ENCODE results near the gene PRR5L. TPM values are rescaled to one million over a fixed set of nuclear protein-coding genes. Genes with fewer than 3 reads are reported as not detected.

Gene PRR5L, protein sequence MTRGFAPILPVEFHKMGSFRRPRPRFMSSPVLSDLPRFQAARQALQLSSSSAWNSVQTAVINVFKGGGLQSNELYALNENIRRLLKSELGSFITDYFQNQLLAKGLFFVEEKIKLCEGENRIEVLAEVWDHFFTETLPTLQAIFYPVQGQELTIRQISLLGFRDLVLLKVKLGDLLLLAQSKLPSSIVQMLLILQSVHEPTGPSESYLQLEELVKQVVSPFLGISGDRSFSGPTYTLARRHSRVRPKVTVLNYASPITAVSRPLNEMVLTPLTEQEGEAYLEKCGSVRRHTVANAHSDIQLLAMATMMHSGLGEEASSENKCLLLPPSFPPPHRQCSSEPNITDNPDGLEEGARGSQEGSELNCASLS
- 4.5 and 7.5 TPM in 2 replicates for total RNA-seq
- polyA plus RNA-seq: 0.99 and 3.1 TPM in 2 replicates

DNA sequence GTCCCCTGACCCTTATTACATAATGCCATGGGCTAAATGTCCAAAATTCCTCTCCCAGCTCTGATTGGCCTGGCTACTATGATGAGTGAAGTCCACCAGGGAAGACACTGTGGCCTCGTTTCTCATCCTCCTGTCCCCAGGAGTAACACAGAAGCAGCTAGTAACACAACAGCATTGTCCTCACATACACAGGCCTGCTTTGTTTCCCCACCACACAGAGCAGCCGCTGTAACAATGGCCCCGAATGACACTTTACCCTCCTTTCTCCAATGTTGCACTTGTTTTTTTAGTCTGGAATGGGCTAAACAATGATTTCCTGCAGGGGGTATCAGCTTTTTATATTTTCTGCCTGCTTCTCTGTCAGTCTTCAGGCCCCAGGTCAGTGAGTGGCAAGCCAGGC lies at the start of gene PRR5L:
Gene PRR5L (plus strand): TSS at position 363 of the 400 bp plus-strand sequence. CDS start 104,834 bp downstream, outside the sequence.
- no peak within 1 kb of the TSS for H3K27ac ChIP-seq
- WGBS (ENCODE audit: low lambda C conversion rate, missing lambda C conversion rate): 76% methylated on average over 3 of the region's 3 CpGs

DNA sequence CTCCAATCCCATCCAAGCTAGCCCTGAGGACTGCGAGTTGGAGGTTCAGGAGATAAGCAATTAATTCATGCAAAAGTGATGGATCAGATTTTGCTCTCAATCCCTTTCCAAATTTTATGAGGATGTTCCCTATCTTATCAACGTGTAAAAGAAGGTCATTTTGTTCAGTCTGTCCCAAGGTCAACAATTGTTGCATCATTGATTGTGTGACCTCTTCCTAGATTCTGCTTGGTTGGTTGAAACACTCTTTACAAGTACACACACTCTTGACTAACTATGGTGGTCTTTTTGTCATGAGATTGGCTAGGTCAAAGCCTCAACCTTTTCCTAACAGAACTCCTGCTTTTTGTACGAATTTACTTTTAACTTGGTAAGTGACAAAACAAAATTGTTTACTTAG lies 48.6 kb upstream of the PRR5L start:
- Histone ChIP-seq H2AFZ (no peak overlapping the region), H3K4me3 (no peak overlapping the region), H3K9me3 (ENCODE audit: low read depth) (no peaks in the 10 kb centered on the region), H3K79me2 (no peaks in the 10 kb centered on the region), H3K27ac (no peak overlapping the region), H3K4me2 (no peak overlapping the region), H4K20me1 (ENCODE audit: insufficient read depth, poor library complexity, severe bottlenecking) (no peaks in the 10 kb centered on the region), H3K27me3 (no peaks in the 10 kb centered on the region), H3K4me1 (ENCODE audit: insufficient read depth) (no peaks in the 10 kb centered on the region), H3K9me2 (replicated peaks; ENCODE audit: insufficient read depth) (no peaks in the 10 kb centered on the region), H3K36me3 (replicated peaks; ENCODE audit: insufficient read depth, low read depth) (no peaks in the 10 kb centered on the region)
- DNase-seq (ENCODE audit: low spot score): no peak
- 64% methylated on average over 3 of the region's 3 CpGs for WGBS (ENCODE audit: low lambda C conversion rate, missing lambda C conversion rate)
- TF ChIP-seq EZH2phosphoT487 (IDR thresholded peaks at IDR 0.05; ENCODE audit: low read depth, severe bottlenecking, unreplicated experiment): no peak
- TF ChIP-seq EZH2 (IDR thresholded peaks at IDR 0.05; ENCODE audit: borderline replicate concordance): no peak
- TF ChIP-seq, protein P1, sequence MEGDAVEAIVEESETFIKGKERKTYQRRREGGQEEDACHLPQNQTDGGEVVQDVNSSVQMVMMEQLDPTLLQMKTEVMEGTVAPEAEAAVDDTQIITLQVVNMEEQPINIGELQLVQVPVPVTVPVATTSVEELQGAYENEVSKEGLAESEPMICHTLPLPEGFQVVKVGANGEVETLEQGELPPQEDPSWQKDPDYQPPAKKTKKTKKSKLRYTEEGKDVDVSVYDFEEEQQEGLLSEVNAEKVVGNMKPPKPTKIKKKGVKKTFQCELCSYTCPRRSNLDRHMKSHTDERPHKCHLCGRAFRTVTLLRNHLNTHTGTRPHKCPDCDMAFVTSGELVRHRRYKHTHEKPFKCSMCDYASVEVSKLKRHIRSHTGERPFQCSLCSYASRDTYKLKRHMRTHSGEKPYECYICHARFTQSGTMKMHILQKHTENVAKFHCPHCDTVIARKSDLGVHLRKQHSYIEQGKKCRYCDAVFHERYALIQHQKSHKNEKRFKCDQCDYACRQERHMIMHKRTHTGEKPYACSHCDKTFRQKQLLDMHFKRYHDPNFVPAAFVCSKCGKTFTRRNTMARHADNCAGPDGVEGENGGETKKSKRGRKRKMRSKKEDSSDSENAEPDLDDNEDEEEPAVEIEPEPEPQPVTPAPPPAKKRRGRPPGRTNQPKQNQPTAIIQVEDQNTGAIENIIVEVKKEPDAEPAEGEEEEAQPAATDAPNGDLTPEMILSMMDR (IDR thresholded peaks at IDR 0.05; ENCODE audit: poor library complexity): no peak

More for the DNA sequence above, at the start of gene PRR5L:
- Histone ChIP-seq H3K4me1 (ENCODE audit: insufficient read depth) (no peaks in the 10 kb centered on the region), H3K9me2 (replicated peaks; ENCODE audit: insufficient read depth) (no peaks in the 10 kb centered on the region), H3K27me3 (no peaks in the 10 kb centered on the region), H3K4me2 (no peak within 1 kb of the TSS), H4K20me1 (ENCODE audit: insufficient read depth, poor library complexity, severe bottlenecking) (no peaks in the 10 kb centered on the region), H3K4me3 (no peak within 1 kb of the TSS), H3K36me3 (replicated peaks; ENCODE audit: insufficient read depth, low read depth) (no peaks in the 10 kb centered on the region), H3K79me2 (no peaks in the 10 kb centered on the region), H3K9me3 (ENCODE audit: low read depth) (no peaks in the 10 kb centered on the region), H2AFZ (no peak within 1 kb of the TSS)
- no peak for DNase-seq (ENCODE audit: low spot score)
- TF ChIP-seq EZH2phosphoT487 (IDR thresholded peaks at IDR 0.05; ENCODE audit: low read depth, severe bottlenecking, unreplicated experiment) (no peak), EZH2 (IDR thresholded peaks at IDR 0.05; ENCODE audit: borderline replicate concordance) (no peak)
- TF ChIP-seq, protein P1 (IDR thresholded peaks at IDR 0.05; ENCODE audit: poor library complexity): no peak

DNA sequence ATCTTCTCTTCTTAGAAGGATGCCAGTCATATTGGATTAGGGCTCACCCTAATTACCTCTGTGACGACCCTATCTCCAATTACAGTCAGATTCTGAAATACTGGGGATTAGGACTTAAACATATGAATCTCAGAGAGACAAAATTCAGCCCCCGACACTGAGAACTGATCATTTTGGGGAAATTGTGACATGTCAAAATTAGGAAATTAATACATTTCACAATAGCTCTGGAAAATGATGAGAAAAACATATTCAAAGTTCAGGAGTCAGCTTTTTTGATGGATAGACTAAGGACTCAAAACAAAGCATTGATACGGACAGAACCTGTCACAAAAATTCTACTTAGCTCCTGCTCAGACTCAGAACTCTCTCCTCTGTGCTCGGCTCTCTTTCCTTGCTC lies 47.7 kb upstream of the PRR5L start:
- Histone ChIP-seq H3K36me3 (replicated peaks; ENCODE audit: insufficient read depth, low read depth) (no peaks in the 10 kb centered on the region), H3K9me2 (replicated peaks; ENCODE audit: insufficient read depth) (no peaks in the 10 kb centered on the region), H3K79me2 (no peaks in the 10 kb centered on the region), H3K27ac (no peak overlapping the region), H4K20me1 (ENCODE audit: insufficient read depth, poor library complexity, severe bottlenecking) (no peaks in the 10 kb centered on the region), H2AFZ (no peak overlapping the region), H3K4me3 (no peak overlapping the region), H3K27me3 (no peaks in the 10 kb centered on the region), H3K4me2 (no peak overlapping the region), H3K4me1 (ENCODE audit: insufficient read depth) (no peaks in the 10 kb centered on the region), H3K9me3 (ENCODE audit: low read depth) (no peaks in the 10 kb centered on the region)
- no peak for TF ChIP-seq EZH2 (IDR thresholded peaks at IDR 0.05; ENCODE audit: borderline replicate concordance)
- TF ChIP-seq EZH2phosphoT487 (IDR thresholded peaks at IDR 0.05; ENCODE audit: low read depth, severe bottlenecking, unreplicated experiment): no peak
- TF ChIP-seq, protein P1 (IDR thresholded peaks at IDR 0.05; ENCODE audit: poor library complexity): no peak
- 71% methylated on average over 4 of the region's 4 CpGs for WGBS (ENCODE audit: low lambda C conversion rate, missing lambda C conversion rate)
- DNase-seq (ENCODE audit: low spot score): no peak
